Neural cell (in vitro differentiated cells): ENCODE results near the gene CTRB2. TPM values are rescaled to one million over a fixed set of nuclear protein-coding genes. Genes with fewer than 3 reads are reported as not detected.

Experiments used
- H2AFZ ChIP-seq: fragments of 200-600, 300-800 bp; sonication (generic), shearing (Covaris generic); 2 replicates; pipeline ENCODE4 v1.6.0; 2014; ENCODE audit warnings: low read depth, mild to moderate bottlenecking, antibody characterized with exemption, low read length, moderate library complexity
- H3F3A ChIP-seq: fragments of 200-600 bp; shearing (Covaris generic); 2 replicates; pipeline ENCODE4 v1.6.1; 2016; ENCODE audit warnings: mild to moderate bottlenecking, moderate library complexity, mixed read lengths, antibody characterized with exemption, low read length; ENCODE audit not compliant: insufficient read depth, poor library complexity, severe bottlenecking
- H3K27ac ChIP-seq: fragments of 200-600, 300-800 bp; sonication (generic), shearing (Covaris generic); 2 replicates; pipeline ENCODE4 v1.5.1; 2014; ENCODE audit warnings: mild to moderate bottlenecking, low read length, moderate library complexity
- H3K27me3 ChIP-seq: fragments of 300-800, 200-600 bp; sonication (generic), shearing (Covaris generic); 2 replicates; pipeline ENCODE4 v1.6.0; 2014; ENCODE audit warnings: mild to moderate bottlenecking, low read depth, low read length, moderate library complexity; ENCODE audit not compliant: insufficient read depth
- H3K36me3 ChIP-seq: fragments of 300-800, 200-600 bp; sonication (generic), shearing (Covaris generic); 2 replicates; pipeline ENCODE4 v1.5.1; 2014; ENCODE audit warnings: mild to moderate bottlenecking, antibody characterized with exemption, low read length, moderate library complexity; ENCODE audit not compliant: insufficient read depth
- H3K4me2 ChIP-seq: fragments of 300-800, 200-600 bp; sonication (generic), shearing (Covaris generic); 2 replicates; pipeline ENCODE4 v1.6.0; 2014; ENCODE audit warnings: mild to moderate bottlenecking, low read length
- H3K4me3 ChIP-seq: fragments of 300-800, 200-600 bp; sonication (generic), shearing (Covaris generic); 2 replicates; pipeline ENCODE4 v1.5.1; 2014; ENCODE audit warnings: mild to moderate bottlenecking, low read length, moderate library complexity
- H3K79me2 ChIP-seq: fragments of 200-600 bp; shearing (Covaris generic); replicated peaks from 2 replicates; pipeline ENCODE4 v1.6.0; 2014; ENCODE audit warnings: mild to moderate bottlenecking, low read length, moderate library complexity; ENCODE audit not compliant: insufficient read depth
- H3K9ac ChIP-seq: fragments of 300-800, 200-600 bp; sonication (generic), shearing (Covaris generic); 2 replicates; pipeline ENCODE4 v1.6.1; 2016; ENCODE audit warnings: mild to moderate bottlenecking, low read length, mixed read lengths
- H3K9me2 ChIP-seq: fragments of 200-600 bp; shearing (Covaris generic); 2 replicates; pipeline ENCODE4 v1.6.1; 2016; ENCODE audit warnings: mild to moderate bottlenecking, low read length, mixed read lengths; ENCODE audit not compliant: insufficient read depth
- H3K9me3 ChIP-seq: fragments of 200-600, 300-800 bp; sonication (generic), shearing (Covaris generic); 2 replicates; pipeline ENCODE4 v1.6.1; 2016; ENCODE audit warnings: mild to moderate bottlenecking, mixed run types, low read length, moderate library complexity, mixed read lengths
- H4K20me1 ChIP-seq: fragments of 200-600 bp; shearing (Covaris generic); 2 replicates; pipeline ENCODE4 v1.6.1; 2016; ENCODE audit warnings: mild to moderate bottlenecking, mixed run types; ENCODE audit not compliant: insufficient read depth
- EP300 ChIP-seq: fragments of 450-650 bp; conservative IDR thresholded peaks from 2 replicates; pipeline ENCODE4 v1.6.1; 2014; ENCODE audit warnings: antibody characterized with exemption, mild to moderate bottlenecking, moderate library complexity; ENCODE audit not compliant: poor library complexity, severe bottlenecking
- EZH2 ChIP-seq: fragments of 200-600, 300-800 bp; shearing (Covaris generic), sonication (generic); IDR thresholded peaks from 2 replicates; pipeline ENCODE4 v1.6.1; 2014; ENCODE audit warnings: antibody characterized with exemption, low read length, borderline replicate concordance, mild to moderate bottlenecking; ENCODE audit not compliant: insufficient read depth, poor library complexity, severe bottlenecking
- MXI1 ChIP-seq: fragments of 450-650 bp; conservative IDR thresholded peaks from 2 replicates; pipeline ENCODE4 v1.6.1; 2014; ENCODE audit warnings: antibody characterized with exemption, mild to moderate bottlenecking; ENCODE audit not compliant: poor library complexity, severe bottlenecking
- POLR2AphosphoS5 ChIP-seq: IDR thresholded peaks from 2 replicates; pipeline ENCODE4 v1.6.1; 2012
- RAD21 ChIP-seq: fragments of 450-650 bp; conservative IDR thresholded peaks from 2 replicates; pipeline ENCODE4 v1.6.1; 2014; ENCODE audit warnings: antibody characterized with exemption, mild to moderate bottlenecking, moderate library complexity
- REST ChIP-seq: IDR thresholded peaks from 2 replicates; pipeline ENCODE4 v1.6.1; 2012; ENCODE audit warnings: borderline replicate concordance
- SMC3 ChIP-seq: fragments of 450-650 bp; conservative IDR thresholded peaks from 2 replicates; pipeline ENCODE4 v1.6.1; 2014; ENCODE audit warnings: antibody characterized with exemption, mild to moderate bottlenecking, moderate library complexity; ENCODE audit not compliant: poor library complexity
- TAF1 ChIP-seq: IDR thresholded peaks from 2 replicates; pipeline ENCODE4 v1.6.1; 2012; ENCODE audit warnings: low read depth
- polyA plus RNA-seq: library from polyadenylated mRNA; depleted of rRNA; stranded (reverse); fragments of >200 nt; gene quantifications from 2 replicates; pipeline ENCODE4 v1.2.3, GENCODE V29; 2014
- TF ChIP-seq, protein P1 (sequence below): fragments of 450-650 bp; IDR thresholded peaks from 2 replicates; pipeline ENCODE4 v1.5.1; 2014; ENCODE audit warnings: antibody characterized with exemption, mild to moderate bottlenecking, moderate library complexity; ENCODE audit not compliant: poor library complexity, severe bottlenecking

Gene CTRB2
- polyA plus RNA-seq, 1 donor from 2014 or later, result not detected

DNA sequence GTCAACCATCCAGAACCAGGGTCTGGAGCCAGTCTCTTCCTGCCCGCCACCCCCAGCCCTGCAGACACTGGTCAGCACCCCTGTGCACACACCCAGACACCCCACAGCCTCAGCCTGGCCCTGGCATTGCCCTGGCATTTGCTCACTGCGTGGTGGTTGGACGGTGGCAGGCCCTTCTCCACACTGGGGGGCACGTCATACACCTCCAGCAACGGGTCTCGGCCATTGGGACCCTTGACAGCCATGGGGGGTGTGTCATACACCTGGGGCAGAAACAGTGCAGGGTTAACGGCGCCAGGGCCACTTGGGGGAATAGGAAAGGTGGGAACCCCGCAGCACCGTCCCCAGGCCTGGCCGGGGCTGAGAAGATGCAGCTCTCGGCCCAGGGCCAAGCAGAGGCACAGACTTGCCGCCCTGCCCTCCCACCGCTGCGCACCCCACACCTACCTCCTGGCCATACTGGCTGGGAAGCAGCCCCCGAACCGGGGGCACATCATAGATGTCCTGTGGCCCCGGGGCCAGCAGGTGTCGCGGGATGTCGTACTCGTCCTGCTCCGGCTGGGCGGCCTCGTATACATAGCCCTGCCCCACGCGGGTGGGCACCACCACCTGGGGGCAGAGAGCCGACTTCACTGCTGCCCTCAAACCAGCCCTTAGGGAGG lies 29.9 kb upstream of the CTRB2 start:
- TF ChIP-seq EZH2 (no peak), TAF1 (no peak), POLR2AphosphoS5 (no peak), SMC3 (no peak), EP300 (no peak), REST (no peak), MXI1 (no peak), RAD21 (no peak)
- TF ChIP-seq, protein P1, sequence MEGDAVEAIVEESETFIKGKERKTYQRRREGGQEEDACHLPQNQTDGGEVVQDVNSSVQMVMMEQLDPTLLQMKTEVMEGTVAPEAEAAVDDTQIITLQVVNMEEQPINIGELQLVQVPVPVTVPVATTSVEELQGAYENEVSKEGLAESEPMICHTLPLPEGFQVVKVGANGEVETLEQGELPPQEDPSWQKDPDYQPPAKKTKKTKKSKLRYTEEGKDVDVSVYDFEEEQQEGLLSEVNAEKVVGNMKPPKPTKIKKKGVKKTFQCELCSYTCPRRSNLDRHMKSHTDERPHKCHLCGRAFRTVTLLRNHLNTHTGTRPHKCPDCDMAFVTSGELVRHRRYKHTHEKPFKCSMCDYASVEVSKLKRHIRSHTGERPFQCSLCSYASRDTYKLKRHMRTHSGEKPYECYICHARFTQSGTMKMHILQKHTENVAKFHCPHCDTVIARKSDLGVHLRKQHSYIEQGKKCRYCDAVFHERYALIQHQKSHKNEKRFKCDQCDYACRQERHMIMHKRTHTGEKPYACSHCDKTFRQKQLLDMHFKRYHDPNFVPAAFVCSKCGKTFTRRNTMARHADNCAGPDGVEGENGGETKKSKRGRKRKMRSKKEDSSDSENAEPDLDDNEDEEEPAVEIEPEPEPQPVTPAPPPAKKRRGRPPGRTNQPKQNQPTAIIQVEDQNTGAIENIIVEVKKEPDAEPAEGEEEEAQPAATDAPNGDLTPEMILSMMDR, result no peak
- no peak overlapping the region for H2AFZ ChIP-seq
- H3K27me3 ChIP-seq, result no peaks in the 10 kb centered on the region
- no peak overlapping the region for H3K9ac ChIP-seq
- no peak overlapping the region for H3K4me3 ChIP-seq
- H3K79me2 ChIP-seq, result no peaks in the 10 kb centered on the region
- H3K36me3 ChIP-seq, result no peaks in the 10 kb centered on the region
- no peaks in the 10 kb centered on the region for H3K9me2 ChIP-seq
- H3K9me3 ChIP-seq, result no peaks in the 10 kb centered on the region
- H4K20me1 ChIP-seq, result no peaks in the 10 kb centered on the region
- H3F3A ChIP-seq, result no peaks in the 10 kb centered on the region
- no peak overlapping the region for H3K27ac ChIP-seq
- no peak overlapping the region for H3K4me2 ChIP-seq

DNA sequence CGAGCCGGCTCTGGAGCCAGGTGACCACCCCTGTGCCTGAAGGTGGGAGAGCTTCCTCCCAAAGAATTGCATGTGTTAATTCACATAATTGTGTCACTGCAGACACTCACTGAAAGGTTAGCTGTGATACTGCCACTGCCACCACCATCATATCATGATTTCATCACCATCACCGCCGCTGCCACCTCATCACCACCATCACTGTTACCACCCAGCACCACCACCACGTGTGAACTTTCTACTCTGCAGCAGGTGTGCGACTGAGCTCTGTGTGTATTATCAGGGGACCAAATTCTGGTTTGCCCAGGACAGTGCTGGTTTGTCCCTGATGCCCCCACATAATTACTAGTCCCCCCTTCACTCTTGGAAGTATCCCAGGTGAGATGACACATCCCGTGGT lies 29.3 kb upstream of the CTRB2 start:
- Histone ChIP-seq H3K79me2 (no peaks in the 10 kb centered on the region), H3K27ac (no peak overlapping the region), H3F3A (no peaks in the 10 kb centered on the region), H3K36me3 (no peaks in the 10 kb centered on the region), H3K9me2 (no peaks in the 10 kb centered on the region), H3K27me3 (no peaks in the 10 kb centered on the region), H3K4me2 (no peak overlapping the region), H3K9me3 (no peaks in the 10 kb centered on the region), H3K9ac (no peak overlapping the region), H3K4me3 (no peak overlapping the region), H2AFZ (no peak overlapping the region), H4K20me1 (no peaks in the 10 kb centered on the region)
- TF ChIP-seq REST, result no peak
- TF ChIP-seq RAD21, result no peak
- no peak for TF ChIP-seq EP300
- no peak for TF ChIP-seq TAF1
- TF ChIP-seq SMC3, result no peak
- no peak for TF ChIP-seq MXI1
- no peak for TF ChIP-seq EZH2
